Amygdala (tissue), 56 donors: Measurements from ENCODE around the gene KRT38.

ENCODE experiments used
- DNase-seq, 56 donors: peaks; one replicate each; lab custom pipeline; 2025; lab: John Stamatoyannopoulos, UW

Gene KRT38

GRCh38 chr17:41440531-41441033 lies at the start of gene KRT38:
Gene KRT38 (minus strand): TSS chr17:41440983. CDS start chr17:41440921, 62 bp downstream.
- DNase-seq: no peak

DNA sequence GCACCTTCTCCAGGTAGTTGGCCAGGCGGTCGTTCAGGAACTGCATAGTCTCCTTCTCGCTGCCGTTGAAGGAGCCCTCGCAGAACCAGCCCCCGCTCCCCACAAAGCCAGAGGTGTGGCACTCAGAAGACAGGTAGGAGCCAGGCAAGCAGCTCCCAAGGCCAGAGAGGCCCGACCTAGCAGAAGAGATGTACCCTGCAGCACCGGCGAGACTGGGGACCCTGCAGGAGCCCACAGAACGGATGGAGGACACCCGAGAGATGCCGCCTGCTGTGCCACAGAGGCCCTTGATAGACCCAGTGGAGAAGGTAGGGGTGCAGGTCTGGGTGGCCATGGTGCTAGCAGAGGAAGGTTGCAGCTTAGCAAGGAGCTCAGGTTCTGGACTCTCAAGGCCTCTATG lies 48.7 kb upstream of the KRT38 start, which contains the start of gene KRT36:
Gene KRT36, minus strand, starts transcription at position 380 of the 400 bp plus-strand sequence. Its CDS starts 46 bp downstream, at position 334.
- DNase-seq: no peak

- no peak for DNase-seq
These were observed 46.2 kb upstream of the KRT38 start for GRCh38 chr17:41486809-41487530.

DNA sequence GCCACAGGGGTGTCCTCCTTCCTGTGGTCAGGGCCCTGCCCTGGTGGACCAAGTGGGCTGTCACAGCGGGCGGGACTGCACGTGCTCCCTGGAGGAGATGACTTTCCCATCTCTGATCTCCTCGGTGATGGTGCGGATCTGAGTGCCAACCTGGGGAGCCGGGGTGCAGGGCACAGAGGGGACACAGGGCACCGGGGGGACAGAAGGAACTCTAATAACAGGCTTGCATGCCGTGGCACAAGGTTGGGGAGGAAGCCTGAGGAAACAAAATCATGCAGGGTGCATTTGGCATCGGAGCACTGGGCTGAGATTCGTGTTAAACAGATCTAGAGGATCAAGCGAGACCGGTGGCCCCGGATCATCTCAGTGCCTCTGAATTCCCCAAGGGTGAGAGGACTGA lies 45.5 kb upstream of the KRT38 start:
- no peak for DNase-seq

GRCh38 chr17:41484920-41485904 lies 44.4 kb upstream of the KRT38 start:
- DNase-seq: no peak

GRCh38 chr17:41483991-41484826 lies 43.4 kb upstream of the KRT38 start:
- no peak for DNase-seq

DNA sequence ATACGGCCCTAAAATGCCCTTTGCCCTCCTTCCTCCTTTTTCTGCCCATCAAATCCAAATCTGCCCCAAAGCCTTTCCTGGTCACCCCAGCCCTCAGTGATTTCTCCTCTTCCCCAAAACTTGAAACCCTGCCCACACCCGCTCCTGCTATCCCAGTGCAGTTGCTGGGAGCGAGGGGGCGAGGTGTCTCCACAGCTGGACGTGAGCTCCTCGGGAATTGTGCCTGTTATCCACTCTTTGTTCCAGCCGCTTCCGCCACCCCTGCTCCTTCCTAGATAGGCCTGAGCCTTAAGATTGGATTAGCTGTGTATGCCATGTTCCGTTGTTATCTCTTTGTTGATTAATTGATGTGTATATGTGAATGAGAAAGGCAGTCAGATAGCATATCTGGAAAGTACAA lies 42.7 kb upstream of the KRT38 start:
- DNase-seq: no peak

DNA sequence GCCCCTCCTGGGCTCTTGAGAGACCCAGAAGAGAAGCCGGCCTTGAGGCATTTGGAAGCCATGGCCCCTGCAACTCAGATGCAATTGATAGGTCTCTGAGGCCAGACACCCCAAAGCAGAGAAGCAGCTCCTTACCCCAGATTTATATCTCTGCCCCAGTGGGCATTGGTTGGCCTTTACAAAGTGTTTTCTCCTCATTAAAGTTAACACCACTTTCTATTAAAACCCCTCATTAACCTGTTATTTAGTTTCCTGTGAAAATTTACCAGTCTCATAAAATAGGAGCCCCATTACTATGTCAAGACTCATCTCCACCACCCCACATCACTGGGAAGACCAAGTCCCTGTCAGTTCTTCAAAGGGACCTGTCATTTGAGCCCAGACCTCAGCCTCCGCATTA lies 40.3 kb upstream of the KRT38 start, which contains the start of gene KRT35:
Gene KRT35, minus strand, starts transcription at position 116 of the 400 bp plus-strand sequence. Its CDS starts 54 bp downstream, at position 62.
- DNase-seq: no peak

DNA sequence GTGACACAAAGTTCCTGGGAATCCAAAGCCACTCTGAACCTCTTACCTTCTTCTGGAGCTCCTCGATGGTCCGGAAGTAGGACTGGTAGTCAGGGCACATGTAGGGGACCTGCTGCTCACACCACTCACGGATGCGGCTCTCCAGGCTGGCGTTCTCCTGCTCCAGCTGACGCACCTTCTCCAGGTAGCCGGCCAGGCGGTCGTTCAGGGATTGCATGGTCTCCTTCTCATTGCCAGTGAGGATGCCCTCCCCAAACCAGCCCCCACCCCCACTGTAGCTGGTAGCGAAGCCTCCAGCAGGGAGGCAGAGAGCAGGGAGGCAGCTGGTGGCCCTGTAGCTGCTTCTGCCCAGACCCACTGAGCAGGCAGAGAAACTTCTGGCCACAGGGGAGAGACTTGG lies 39.8 kb upstream of the KRT38 start:
- DNase-seq: no peak

- DNase-seq: no peak
These were observed 39.4 kb upstream of the KRT38 start for GRCh38 chr17:41480136-41480535.

- no peak for DNase-seq
These were observed 37.5 kb upstream of the KRT38 start for GRCh38 chr17:41478237-41478636.

- DNase-seq: no peak
These were observed 36.4 kb upstream of the KRT38 start for GRCh38 chr17:41476866-41477815.

DNA sequence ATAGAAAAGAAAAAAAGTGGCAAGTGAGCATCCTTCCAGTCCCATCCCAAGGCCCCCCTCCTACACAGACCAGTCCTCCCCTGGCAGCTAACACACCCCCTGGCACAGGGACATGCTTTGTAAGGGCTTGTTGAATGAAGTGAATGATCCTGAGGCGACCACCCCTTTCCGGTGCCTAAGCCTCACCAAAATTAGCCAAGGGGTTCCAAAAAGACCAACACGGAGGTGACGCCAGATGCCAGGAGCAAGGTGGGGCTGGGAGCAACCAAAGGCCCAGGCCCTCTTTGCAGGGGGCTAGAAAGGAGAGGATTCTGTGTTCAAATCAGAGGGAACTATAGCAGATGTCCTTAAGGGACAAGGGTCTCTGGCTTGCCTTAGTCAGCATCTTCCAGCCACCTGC lies 34.6 kb upstream of the KRT38 start:
- DNase-seq: no peak

DNA sequence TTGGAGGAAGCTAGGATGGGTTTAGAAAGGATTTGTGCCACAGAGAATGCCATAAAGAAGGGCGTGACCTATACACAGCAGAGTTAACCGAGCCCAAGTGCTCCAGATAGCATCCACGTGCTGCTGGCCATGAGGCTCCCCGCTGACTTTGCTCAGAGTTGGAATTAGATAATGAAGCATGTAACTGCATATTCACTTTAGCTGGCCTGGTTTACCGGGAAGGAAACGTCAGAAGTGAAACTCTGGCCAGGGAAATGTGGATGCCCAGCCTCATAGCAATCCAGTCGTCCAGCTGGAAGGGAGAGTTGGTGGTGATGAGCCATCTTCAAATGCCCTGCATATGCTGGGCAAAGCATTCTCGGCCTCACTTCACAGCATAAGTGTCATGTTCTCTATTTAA lies 34.1 kb upstream of the KRT38 start:
- no peak for DNase-seq

GRCh38 chr17:41468346-41468745 lies 27.6 kb upstream of the KRT38 start:
- DNase-seq: no peak

GRCh38 chr17:41467561-41467960 lies 26.8 kb upstream of the KRT38 start:
- peak in 2 of 56 donors; percentile 12 to 14 for DNase-seq

DNA sequence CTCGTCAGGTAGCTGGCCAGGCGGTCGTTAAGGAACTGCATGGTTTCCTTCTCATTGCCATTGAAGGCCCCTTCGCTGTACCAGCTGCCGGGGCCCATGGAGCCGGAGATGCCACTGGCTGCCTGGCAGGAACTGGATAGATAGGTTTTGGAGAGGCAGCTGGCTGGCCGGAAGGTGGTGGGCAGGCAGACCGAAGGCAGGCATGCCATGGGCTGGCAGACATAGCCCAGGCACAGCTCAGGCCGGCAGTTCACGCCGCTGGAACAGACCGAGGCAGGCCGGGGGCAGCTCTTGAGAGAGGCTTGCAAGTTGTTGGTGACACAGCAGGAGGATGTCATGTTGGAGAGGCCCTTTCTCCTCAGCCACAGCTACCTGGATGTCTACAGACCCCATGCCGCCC lies 26.2 kb upstream of the KRT38 start, which contains the start of gene KRT32:
Gene KRT32, minus strand, starts transcription at position 399 of the 400 bp plus-strand sequence. Its CDS starts 61 bp downstream, at position 338.
- no peak for DNase-seq

GRCh38 chr17:41464682-41465081 lies 23.9 kb upstream of the KRT38 start:
- peak in 18 of 56 donors; percentile 2 to 60 (median 22) for DNase-seq

- DNase-seq: no peak
These were observed 23.4 kb upstream of the KRT38 start for GRCh38 chr17:41464173-41464572.
